K562 (cell line): Measurements from ENCODE around the gene TMEM132E. TPM values are rescaled to one million over a fixed set of nuclear protein-coding genes. Genes with fewer than 3 reads are reported as not detected.

Experiments
- ATAC-seq: fragments of 200-7000 bp; cut with Tn5 transposase; 3 replicates; pipeline ENCODE4 v1.9.1; 2020; ENCODE audit warnings: moderate library complexity
- BruUV-seq: library from RNA; stranded (reverse); fragments of 400-500 nt; replicated peaks from 2 replicates; lab custom pipeline; 2021; lab: Mats Ljungman, UMichigan
- CTCF ChIA-PET: fragments of 300-600 bp; formaldehyde crosslinking; extraction: SDS; loops from one replicate; lab custom pipeline; 2021; ENCODE audit warnings: low intra/inter-chr PET ratio; lab: Yijun Ruan, JAX
- POLR2A ChIA-PET: fragments of 300-600, 350-650 bp; sonication (Branson Sonifier 250); formaldehyde crosslinking; extraction: SDS; loops from one replicate; lab custom pipeline; 2021; ENCODE audit warnings: antibody characterized with exemption, inconsistent platforms; lab: Yijun Ruan, JAX
- DNase-seq, 4 experiments: peaks; one replicate each; pipeline versions ENCODE4 v3.0.0 to v3.0.0-alpha.2; 2011 to 2018; ENCODE audit warnings: low spot score in 3 of 4, mixed read lengths in 3 of 4; ENCODE audit errors: extremely low read depth in 1 of 4
- FAIRE-seq: peaks from 2 replicates; lab custom pipeline; 2011; peaks lifted over from hg19 to GRCh38; lab: Jason Lieb, UNC
- H2AFZ ChIP-seq: 2 replicates; pipeline ENCODE4 v1.6.0; 2011; ENCODE audit warnings: low read depth, low read length, control low read depth, inconsistent platforms
- H3K27ac ChIP-seq: fragments of 200-600 bp; 3 replicates; pipeline ENCODE4 v1.8.0; 2011; ENCODE audit warnings: low read depth, mild to moderate bottlenecking, control low read depth, inconsistent platforms, low read length, moderate library complexity, mixed read lengths; ENCODE audit errors: extremely low read depth
- H3K27me3 ChIP-seq, 2 experiments: fragments of 300-600 bp in 1 of 2; 2 replicates in 1 of 2; 3 replicates in 1 of 2; pipeline versions ENCODE4 v1.6.0 to v1.8.0; 2011; ENCODE audit warnings: inconsistent platforms in 2 of 2, low read length in 2 of 2, mild to moderate bottlenecking in 1 of 2, mixed read lengths in 1 of 2, moderate library complexity in 1 of 2; ENCODE audit not compliant: control insufficient read depth in 2 of 2, insufficient read depth in 2 of 2
- H3K36me3 ChIP-seq: fragments of 300-600 bp; 3 replicates; pipeline ENCODE4 v1.8.0; 2011; ENCODE audit warnings: mild to moderate bottlenecking, low read length, inconsistent platforms; ENCODE audit not compliant: control insufficient read depth, insufficient read depth
- H3K4me1 ChIP-seq, 2 experiments: fragments of 200-600 bp in 1 of 2; replicated peaks in 1 of 2; 2 replicates in 1 of 2; 3 replicates in 1 of 2; pipeline versions ENCODE4 v1.5.1 to v1.8.0; 2011; ENCODE audit warnings: inconsistent platforms in 2 of 2, low read length in 2 of 2, mild to moderate bottlenecking in 1 of 2, mixed read lengths in 1 of 2, moderate library complexity in 1 of 2; ENCODE audit not compliant: control insufficient read depth in 2 of 2, insufficient read depth in 2 of 2
- H3K4me2 ChIP-seq: 2 replicates; pipeline ENCODE4 v1.6.1; 2011; ENCODE audit warnings: low read length, control low read depth, inconsistent platforms, mixed read lengths; ENCODE audit not compliant: insufficient read depth
- H3K4me3 ChIP-seq: fragments of 200-600 bp; sonication (generic), shearing (Covaris generic); 2 replicates; pipeline ENCODE4 v1.5.1; 2016; ENCODE audit warnings: control low read depth, inconsistent platforms
- H3K79me2 ChIP-seq: fragments of 200-600 bp; 3 replicates; pipeline ENCODE4 v1.8.0; 2011; ENCODE audit warnings: low read length, inconsistent platforms; ENCODE audit not compliant: control insufficient read depth, insufficient read depth
- H3K9ac ChIP-seq, 2 experiments: 2 replicates each; pipeline versions ENCODE4 v1.6.0 to v1.6.1; 2011; ENCODE audit warnings: low read depth in 2 of 2, low read length in 2 of 2, control low read depth in 1 of 2, inconsistent platforms in 1 of 2, mild to moderate bottlenecking in 1 of 2, mixed read lengths in 1 of 2; ENCODE audit not compliant: insufficient read depth in 1 of 2
- H3K9me1 ChIP-seq: one replicate; pipeline ENCODE4 v1.6.0; 2011; ENCODE audit warnings: inconsistent platforms, mild to moderate bottlenecking, low read length, moderate library complexity; ENCODE audit not compliant: control insufficient read depth, insufficient read depth
- H3K9me3 ChIP-seq: replicated peaks from 2 replicates; pipeline ENCODE4 v1.5.1; 2011; ENCODE audit warnings: low read depth, low read length, inconsistent platforms; ENCODE audit not compliant: control insufficient read depth, insufficient read depth
- H4K20me1 ChIP-seq: replicated peaks from 2 replicates; pipeline ENCODE4 v1.6.1; 2011; ENCODE audit warnings: low read length, inconsistent platforms, mixed read lengths; ENCODE audit not compliant: control insufficient read depth, insufficient read depth
- DMBX1 ChIP-seq: fragments of 250-450 bp; sonication (Bioruptor Pico); IDR thresholded peaks from 2 replicates; pipeline ENCODE4 v1.8.0; 2022; ENCODE audit warnings: inconsistent platforms, mild to moderate bottlenecking, moderate library complexity, borderline replicate concordance
- EWSR1 ChIP-seq: fragments of 450-650 bp; IDR thresholded peaks from 2 replicates; pipeline ENCODE4 v1.6.1; 2018; ENCODE audit warnings: borderline replicate concordance, mild to moderate bottlenecking, low read depth, moderate library complexity; ENCODE audit not compliant: partially characterized antibody
- FIP1L1 ChIP-seq: fragments of 200-400 bp; formaldehyde crosslinking; IDR thresholded peaks from 2 replicates; pipeline ENCODE4 v1.6.1; 2018; ENCODE audit warnings: mild to moderate bottlenecking, low read depth, low read length; ENCODE audit not compliant: poor library complexity, severe bottlenecking
- PHB2 ChIP-seq: fragments of 450-650 bp; IDR thresholded peaks from 2 replicates; pipeline ENCODE4 v1.6.1; 2017; ENCODE audit warnings: low read depth
- POU5F1 ChIP-seq: fragments of 150-350 bp; IDR thresholded peaks from 2 replicates; pipeline ENCODE4 v1.6.1; 2014; ENCODE audit warnings: borderline replicate concordance, low read length, low read depth, mild to moderate bottlenecking; ENCODE audit not compliant: partially characterized antibody
- ZNF24 ChIP-seq: fragments of 450-650 bp; IDR thresholded peaks from 2 replicates; pipeline ENCODE4 v1.6.1; 2016
- ZSCAN29 ChIP-seq: fragments of 450-650 bp; IDR thresholded peaks from 2 replicates; pipeline ENCODE4 v1.6.1; 2017
- WGBS: fragments of 100-300 bp; shearing (Covaris generic); methylation state at CpG from one replicate; pipeline ENCODE4 v1.1.6; 2016; ENCODE audit warnings: low coverage, mixed read lengths; ENCODE audit not compliant: insufficient coverage; ENCODE audit errors: missing lambda C conversion rate; 5-methylcytosine and 5-hydroxymethylcytosine counted together
- in situ Hi-C: fragments of 300-500 bp; cut with MboI; formaldehyde crosslinking; loops from 4 replicates; pipeline ENCODE4 v1.15.0; 2018; ENCODE audit warnings: inconsistent platforms, mixed read lengths
- intact Hi-C: fragments of 100-400 bp; cut with micrococcal nuclease; formaldehyde crosslinking; loops from 2 replicates; pipeline ENCODE4 v1.14.2; 2022
- polyA plus RNA-seq, 8 experiments: library from polyadenylated mRNA; depleted of rRNA in 4 of 8; stranded (reverse) in 5 of 8; unstranded in 3 of 8; fragments of >200 nt; fragmentation: Nextera tagmentation in 2 of 8; fragmentation: Illumina TruSeq in 1 of 8; extraction: Ambion mirVana in 2 of 8; extraction: Trizol in 1 of 8; gene quantifications; 2 replicates each; pipeline versions ENCODE4 v1.2.1 to v1.2.3, GENCODE V29; 2011 to 2014; ENCODE audit warnings: inconsistent platforms in 1 of 8, missing spikeins in 1 of 8
- total RNA-seq, 7 experiments: library from RNA; depleted of rRNA in 6 of 7; stranded (reverse); fragments of >200 nt in 6 of 7; fragmentation: Illumina TruSeq in 2 of 7; extraction: Trizol in 2 of 7; gene quantifications; 2 replicates each; pipeline versions ENCODE4 v1.2.1 to v1.2.3, GENCODE V29; 2011 to 2021; ENCODE audit warnings: low replicate concordance in 1 of 7
- TF ChIP-seq, protein P1 (sequence below): fragments of 250-450 bp; sonication (Bioruptor Pico); IDR thresholded peaks from 2 replicates; pipeline ENCODE4 v1.8.0; 2022; ENCODE audit warnings: moderate library complexity, mild to moderate bottlenecking, inconsistent platforms
- TF ChIP-seq, protein P2 (sequence below): sonication (generic); formaldehyde crosslinking; IDR thresholded peaks from 2 replicates; pipeline ENCODE4 v1.8.1; 2022; ENCODE audit warnings: missing genetic modification reagents

The TMEM132E gene
- total and polyA plus RNA-seq, 9 of the 15 experiments (the other 6 are each of a cell fraction or from before 2014, with no cell fraction given), result not detected

DNA sequence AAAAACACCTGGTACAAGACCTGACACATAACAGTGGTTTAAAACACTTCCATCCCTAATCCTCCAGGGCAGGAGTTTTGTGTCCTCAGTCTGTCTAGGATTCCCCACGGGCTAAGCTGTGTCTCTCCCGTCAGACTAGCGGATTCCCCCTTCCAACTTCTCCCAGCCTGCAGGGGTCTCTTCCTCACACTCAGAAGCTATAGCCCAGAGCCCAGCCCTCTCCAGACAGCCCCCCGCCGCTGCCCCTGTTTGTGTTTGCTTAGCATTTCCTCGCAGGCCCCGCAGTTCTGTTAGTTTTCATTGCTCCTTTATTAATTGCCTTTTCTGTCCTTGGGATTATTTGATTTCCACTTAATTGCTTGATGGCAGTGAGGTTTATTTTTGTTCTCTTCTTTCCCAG, 91.2 kb downstream of the TMEM132E start:
- ATAC-seq, result no peak
- intact Hi-C loops (no loop called here), in situ Hi-C loops (no loop called here)

More for the DNA sequence above, 91.2 kb downstream of the TMEM132E start:
- ChIA-PET CTCF (no interaction called here), POLR2A (no interaction called here)
- Histone ChIP-seq H3K4me3 (no peak overlapping the region), H3K79me2 (no peaks in the 10 kb centered on the region), H3K27ac (no peak overlapping the region), H3K9me1 (no peaks in the 10 kb centered on the region)
- no peak for DNase-seq
- TF ChIP-seq PHB2 (no peak), EWSR1 (no peak), POU5F1 (no peak), ZNF24 (no peak), DMBX1 (CRISPR knock-in tag) (no peak), ZSCAN29 (no peak), FIP1L1 (no peak)
- TF ChIP-seq, protein P1, sequence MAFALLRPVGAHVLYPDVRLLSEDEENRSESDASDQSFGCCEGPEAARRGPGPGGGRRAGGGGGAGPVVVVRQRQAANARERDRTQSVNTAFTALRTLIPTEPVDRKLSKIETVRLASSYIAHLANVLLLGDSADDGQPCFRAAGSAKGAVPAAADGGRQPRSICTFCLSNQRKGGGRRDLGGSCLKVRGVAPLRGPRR (CRISPR knock-in tag), result no peak
- TF ChIP-seq, protein P2, sequence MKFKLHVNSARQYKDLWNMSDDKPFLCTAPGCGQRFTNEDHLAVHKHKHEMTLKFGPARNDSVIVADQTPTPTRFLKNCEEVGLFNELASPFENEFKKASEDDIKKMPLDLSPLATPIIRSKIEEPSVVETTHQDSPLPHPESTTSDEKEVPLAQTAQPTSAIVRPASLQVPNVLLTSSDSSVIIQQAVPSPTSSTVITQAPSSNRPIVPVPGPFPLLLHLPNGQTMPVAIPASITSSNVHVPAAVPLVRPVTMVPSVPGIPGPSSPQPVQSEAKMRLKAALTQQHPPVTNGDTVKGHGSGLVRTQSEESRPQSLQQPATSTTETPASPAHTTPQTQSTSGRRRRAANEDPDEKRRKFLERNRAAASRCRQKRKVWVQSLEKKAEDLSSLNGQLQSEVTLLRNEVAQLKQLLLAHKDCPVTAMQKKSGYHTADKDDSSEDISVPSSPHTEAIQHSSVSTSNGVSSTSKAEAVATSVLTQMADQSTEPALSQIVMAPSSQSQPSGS (CRISPR knock-in tag), result no peak
- TF ChIP-seq, all 486 proteins: peak for 0
- Histone ChIP-seq H4K20me1 (peaks cover 5% of the 10 kb centered on the region; the same call in 1 of the 2 replicates), H3K9ac (no peak overlapping the region), H2AFZ (no peak overlapping the region), H3K27me3 (peaks cover 0 to 11% of the 10 kb centered on the region in 2 experiments; a peak in 2 of 5 replicates), H3K36me3 (no peaks in the 10 kb centered on the region), H3K9me3 (no peaks in the 10 kb centered on the region), H3K4me2 (no peak overlapping the region), H3K4me1 (no peaks in the 10 kb centered on the region)
- no TSS peak for BruUV-seq
- FAIRE-seq, result no peak
- WGBS, result under 1% methylated on average over 7 of the region's 7 CpGs
